Measurements from ENCODE around the gene PANX2. TPM values are rescaled to one million over a fixed set of nuclear protein-coding genes. Genes with fewer than 3 reads are reported as not detected.

The PANX2 gene
- total and polyA plus RNA-seq, 9 of the 15 experiments (the other 6 are each of a cell fraction or from before 2014, with no cell fraction given), result 0.01 to 3.9 (median 0.67) TPM; not detected in 1

DNA sequence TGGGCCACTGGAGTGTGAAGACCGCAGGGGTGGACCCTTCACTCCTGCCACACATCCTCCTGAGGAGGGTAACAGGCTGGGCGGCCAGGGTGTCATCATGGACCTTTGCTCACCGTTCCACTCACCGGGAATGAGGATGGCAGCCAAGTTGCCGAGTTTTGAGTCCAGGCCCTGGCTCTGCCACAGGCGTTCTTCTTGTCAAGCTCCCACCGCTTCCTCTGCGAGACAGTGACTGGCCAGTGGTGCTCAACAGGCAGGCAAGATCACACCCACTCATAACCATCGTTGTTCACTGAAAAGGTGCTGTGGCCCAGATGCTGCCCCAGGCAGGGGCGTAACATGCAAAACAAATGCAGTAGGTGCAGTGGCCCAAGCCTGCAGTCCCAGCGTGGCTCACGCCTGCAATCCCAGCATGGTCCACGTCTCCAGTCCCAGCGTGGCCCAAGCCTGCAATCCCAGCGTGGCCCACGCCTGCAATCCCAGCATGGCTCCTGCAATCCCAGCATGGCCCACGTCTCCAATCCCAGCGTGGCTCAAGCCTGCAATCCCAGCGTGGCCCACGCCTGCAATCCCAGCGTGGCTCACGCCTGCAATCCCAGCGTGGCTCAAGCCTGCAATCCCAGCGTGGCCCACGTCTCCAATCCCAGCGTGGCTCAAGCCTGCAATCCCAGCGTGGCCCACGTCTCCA is 5.0 kb upstream of the PANX2 start:
- H3K27me3 ChIP-seq (ENCODE audit: control insufficient read depth in 2 of 2, insufficient read depth in 2 of 2, low read length in 2 of 2), result 0 out of 5 replicates have a peak, but pooled peaks cover 0 to 5% of the 10 kb centered on the region in 2 experiments
- H3K9ac ChIP-seq (ENCODE audit: insufficient read depth in 1 of 2, low read depth in 2 of 2, low read length in 2 of 2), result no peak overlapping the region
- ATAC-seq (no peak), FAIRE-seq (no peak), DNase-seq (ENCODE audit: extremely low read depth in 1 of 4, low spot score in 3 of 4) (no peak)
- intact Hi-C loops (cut with micrococcal nuclease), result no loop called here
- H3K36me3 ChIP-seq (ENCODE audit: control insufficient read depth, insufficient read depth, low read length), result no peaks in the 10 kb centered on the region
- 64% methylated on average over 16 of the region's 28 CpGs for WGBS (ENCODE audit: insufficient coverage, low coverage, missing lambda C conversion rate)
- in situ Hi-C loops (cut with MboI), result no loop called here
- no TSS peak for BruUV-seq (replicated peaks)
- TF ChIP-seq TBL1XR1 (IDR thresholded peaks at IDR 0.05; ENCODE audit: low read length in 2 of 2), result no peak
- TF ChIP-seq NFXL1 (CRISPR knock-in tag; IDR thresholded peaks at IDR 0.05), result no peak
- TF ChIP-seq, protein P1, sequence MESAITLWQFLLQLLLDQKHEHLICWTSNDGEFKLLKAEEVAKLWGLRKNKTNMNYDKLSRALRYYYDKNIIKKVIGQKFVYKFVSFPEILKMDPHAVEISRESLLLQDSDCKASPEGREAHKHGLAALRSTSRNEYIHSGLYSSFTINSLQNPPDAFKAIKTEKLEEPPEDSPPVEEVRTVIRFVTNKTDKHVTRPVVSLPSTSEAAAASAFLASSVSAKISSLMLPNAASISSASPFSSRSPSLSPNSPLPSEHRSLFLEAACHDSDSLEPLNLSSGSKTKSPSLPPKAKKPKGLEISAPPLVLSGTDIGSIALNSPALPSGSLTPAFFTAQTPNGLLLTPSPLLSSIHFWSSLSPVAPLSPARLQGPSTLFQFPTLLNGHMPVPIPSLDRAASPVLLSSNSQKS (CRISPR knock-in tag; IDR thresholded peaks at IDR 0.05), result no peak
- no peak for TF ChIP-seq ARNT (IDR thresholded peaks at IDR 0.05)
- no peak for TF ChIP-seq CBFB (CRISPR knock-in tag; IDR thresholded peaks at IDR 0.05)
- TF ChIP-seq ELF2 (CRISPR knock-in tag; IDR thresholded peaks at IDR 0.05), result no peak
- TF ChIP-seq ADNP (tag; IDR thresholded peaks at IDR 0.05), result no peak
- no peak for TF ChIP-seq RFX5 (IDR thresholded peaks at IDR 0.05; ENCODE audit: low read depth, low read length)
- no peak for TF ChIP-seq MIER1 (IDR thresholded peaks at IDR 0.05; ENCODE audit: low read depth)
- H3K9me1 ChIP-seq (ENCODE audit: control insufficient read depth, insufficient read depth, low read length), result no peaks in the 10 kb centered on the region
- H3K27ac ChIP-seq (ENCODE audit: extremely low read depth, low read depth, low read length), result no peak overlapping the region
- H3K4me2 ChIP-seq (ENCODE audit: insufficient read depth, low read length), result no peak overlapping the region
- ChIA-PET POLR2A (interaction anchor here (0.6 kb wide), 1 partner anchor 16 kb away, joined by 4 read pairs; no protein-coding TSS in a partner anchor), CTCF (ENCODE audit: low intra/inter-chr PET ratio) (no interaction called here)
- H3K79me2 ChIP-seq (ENCODE audit: control insufficient read depth, insufficient read depth, low read length), result no peaks in the 10 kb centered on the region
- no peaks in the 10 kb centered on the region for H3K9me3 ChIP-seq (replicated peaks; ENCODE audit: control insufficient read depth, insufficient read depth, low read depth, low read length)
- H3K4me1 ChIP-seq (replicated peaks in 1 of 2; ENCODE audit: control insufficient read depth in 2 of 2, insufficient read depth in 2 of 2, low read length in 2 of 2), result peaks cover 7 to 23% of the 10 kb centered on the region in 2 experiments; a peak in 4 of 5 replicates
- H2AFZ ChIP-seq (ENCODE audit: low read depth, low read length), result no peak overlapping the region
- H4K20me1 ChIP-seq (replicated peaks; ENCODE audit: control insufficient read depth, insufficient read depth, low read length), result no peaks in the 10 kb centered on the region
- no peak overlapping the region for H3K4me3 ChIP-seq
